ENCODE measurements around the gene LCE1E.

The LCE1E gene

GRCh38 chr1:152786077-152786476 is at the start of gene LCE1E:
Gene LCE1E, plus strand, starts transcription at chr1:152786257. Its CDS starts 1,043 bp downstream, at chr1:152787300.
- DNase-seq (ENCODE audit: low read depth), result no peak

GRCh38 chr1:152737997-152738396 is 48.1 kb upstream of the LCE1E start:
- DNase-seq (ENCODE audit: low read depth), result no peak

- no peak for DNase-seq (ENCODE audit: low read depth)
Measured at GRCh38 chr1:152739841-152740240, 46.2 kb upstream of the LCE1E start.

- DNase-seq (ENCODE audit: low read depth), result no peak
Measured at GRCh38 chr1:152741656-152742055, 44.4 kb upstream of the LCE1E start.

- DNase-seq (ENCODE audit: low read depth), result no peak
Measured at GRCh38 chr1:152743371-152744145, 42.5 kb upstream of the LCE1E start.

- DNase-seq (ENCODE audit: low read depth), result no peak
Measured at GRCh38 chr1:152745289-152745704, 40.8 kb upstream of the LCE1E start.

- DNase-seq (ENCODE audit: low read depth), result no peak
Measured at GRCh38 chr1:152745765-152746444, 40.2 kb upstream of the LCE1E start.

- DNase-seq (ENCODE audit: low read depth), result no peak
Measured at GRCh38 chr1:152747831-152748230, 38.2 kb upstream of the LCE1E start.

GRCh38 chr1:152752225-152752624 is 33.8 kb upstream of the LCE1E start:
- DNase-seq (ENCODE audit: low read depth), result no peak

GRCh38 chr1:152753586-152753985 is 32.5 kb upstream of the LCE1E start:
- no peak for DNase-seq (ENCODE audit: low read depth)

GRCh38 chr1:152756872-152757271 is 29.2 kb upstream of the LCE1E start:
- DNase-seq (ENCODE audit: low read depth), result no peak

- DNase-seq (ENCODE audit: low read depth), result no peak
Measured at GRCh38 chr1:152757747-152758146, 28.3 kb upstream of the LCE1E start, which contains the start of gene KPRP. Gene KPRP, plus strand, starts transcription at chr1:152758025. Its CDS starts 1,564 bp downstream, at chr1:152759589.

- no peak for DNase-seq (ENCODE audit: low read depth)
Measured at GRCh38 chr1:152758636-152759035, 27.4 kb upstream of the LCE1E start.

GRCh38 chr1:152759453-152760173 is 26.4 kb upstream of the LCE1E start:
- no peak for DNase-seq (ENCODE audit: low read depth)

GRCh38 chr1:152760551-152761190 is 25.4 kb upstream of the LCE1E start:
- no peak for DNase-seq (ENCODE audit: low read depth)

- no peak for DNase-seq (ENCODE audit: low read depth)
Measured at GRCh38 chr1:152761609-152762213, 24.3 kb upstream of the LCE1E start.

GRCh38 chr1:152768847-152769533 is 17.1 kb upstream of the LCE1E start:
- DNase-seq (ENCODE audit: low read depth), result no peak

- DNase-seq (ENCODE audit: low read depth), result no peak
Measured at GRCh38 chr1:152770411-152770810, 15.6 kb upstream of the LCE1E start.

- DNase-seq (ENCODE audit: low read depth), result no peak
Measured at GRCh38 chr1:152774875-152775274, 11.2 kb upstream of the LCE1E start, which contains the start of gene LCE1F. Gene LCE1F, plus strand, starts transcription at chr1:152775140. Its CDS starts 1,232 bp downstream, at chr1:152776372.

- no peak for DNase-seq (ENCODE audit: low read depth)
Measured at GRCh38 chr1:152776361-152776760, 9.7 kb upstream of the LCE1E start.

GRCh38 chr1:152777510-152778137 is 8.4 kb upstream of the LCE1E start:
- no peak for DNase-seq (ENCODE audit: low read depth)

Data from activated T-helper 9 cell treated with anti-CD3 and anti-CD28 coated beads, Interleukin-2, amount 50 U/mL, for 16 hours (primary cell).